HEK293 (cell line): ENCODE results near the gene ANKRD33B.

Experiments
- AEBP2 ChIP-seq: fragments of 450-650 bp; formaldehyde crosslinking; IDR thresholded peaks from 2 replicates; pipeline ENCODE4 v1.5.1; 2016; ENCODE audit warnings: missing biosample characterization, missing genetic modification characterization, borderline replicate concordance
- HIC1 ChIP-seq: fragments of 450-650 bp; formaldehyde crosslinking; IDR thresholded peaks from 2 replicates; pipeline ENCODE4 v1.5.1; 2016; ENCODE audit warnings: missing biosample characterization, missing genetic modification characterization
- HOXC10 ChIP-seq: sonication (generic); formaldehyde crosslinking; IDR thresholded peaks from 2 replicates; pipeline ENCODE4 v1.8.1; 2023; ENCODE audit warnings: mild to moderate bottlenecking, missing genetic modification reagents
- HOXD13 ChIP-seq: sonication (generic); formaldehyde crosslinking; IDR thresholded peaks from 2 replicates; pipeline ENCODE4 v1.8.0; 2022; ENCODE audit warnings: missing genetic modification reagents, borderline replicate concordance
- KLF9 ChIP-seq: fragments of 450-650 bp; formaldehyde crosslinking; IDR thresholded peaks from 2 replicates; pipeline ENCODE4 v1.5.1; 2016; ENCODE audit warnings: missing biosample characterization, missing genetic modification characterization, low read depth
- PRDM1 ChIP-seq: fragments of 450-650 bp; formaldehyde crosslinking; IDR thresholded peaks from 2 replicates; pipeline ENCODE4; 2016; ENCODE audit warnings: missing biosample characterization, missing genetic modification characterization
- SP3 ChIP-seq: fragments of 450-650 bp; formaldehyde crosslinking; IDR thresholded peaks from 2 replicates; pipeline ENCODE4 v1.5.1; 2016; ENCODE audit warnings: missing biosample characterization, missing genetic modification characterization
- WT1 ChIP-seq: fragments of 450-650 bp; formaldehyde crosslinking; IDR thresholded peaks from 2 replicates; pipeline ENCODE4 v1.5.1; 2016; ENCODE audit warnings: missing biosample characterization, missing genetic modification characterization
- ZFP3 ChIP-seq: fragments of 450-650 bp; formaldehyde crosslinking; IDR thresholded peaks from 2 replicates; pipeline ENCODE4 v1.5.1; 2016; ENCODE audit warnings: low read depth, missing biosample characterization, missing genetic modification characterization
- ZFP37 ChIP-seq: fragments of 450-650 bp; formaldehyde crosslinking; IDR thresholded peaks from 2 replicates; pipeline ENCODE4 v1.5.1; 2016; ENCODE audit warnings: missing biosample characterization, missing genetic modification characterization
- ZIC2 ChIP-seq: fragments of 450-650 bp; formaldehyde crosslinking; IDR thresholded peaks from 2 replicates; pipeline ENCODE4 v1.5.1; 2016; ENCODE audit warnings: missing biosample characterization, missing genetic modification characterization
- ZNF140 ChIP-seq: fragments of 450-650 bp; formaldehyde crosslinking; IDR thresholded peaks from 2 replicates; pipeline ENCODE4 v1.5.1; 2016; ENCODE audit warnings: missing biosample characterization, missing genetic modification characterization
- ZNF148 ChIP-seq: fragments of 450-650 bp; formaldehyde crosslinking; IDR thresholded peaks from 2 replicates; pipeline ENCODE4 v1.5.0; 2017; ENCODE audit warnings: missing biosample characterization, missing genetic modification characterization, borderline replicate concordance
- ZNF157 ChIP-seq: fragments of 450-650 bp; formaldehyde crosslinking; IDR thresholded peaks from 2 replicates; pipeline ENCODE4 v1.5.1; 2016; ENCODE audit warnings: missing biosample characterization, missing genetic modification characterization
- ZNF169 ChIP-seq: fragments of 450-650 bp; formaldehyde crosslinking; IDR thresholded peaks from 2 replicates; pipeline ENCODE4 v1.5.1; 2016; ENCODE audit warnings: missing biosample characterization, missing genetic modification characterization
- ZNF19 ChIP-seq: fragments of 450-650 bp; formaldehyde crosslinking; IDR thresholded peaks from 2 replicates; pipeline ENCODE4; 2016; ENCODE audit warnings: missing biosample characterization, missing genetic modification characterization, low read depth
- ZNF221 ChIP-seq: fragments of 450-650 bp; formaldehyde crosslinking; IDR thresholded peaks from 2 replicates; pipeline ENCODE4 v1.5.1; 2017; ENCODE audit warnings: missing biosample characterization, missing genetic modification characterization, borderline replicate concordance
- ZNF239 ChIP-seq: fragments of 450-650 bp; formaldehyde crosslinking; IDR thresholded peaks from 2 replicates; pipeline ENCODE4 v1.5.1; 2016; ENCODE audit warnings: missing biosample characterization, missing genetic modification characterization
- ZNF24 ChIP-seq: fragments of 450-650 bp; formaldehyde crosslinking; IDR thresholded peaks from 2 replicates; pipeline ENCODE4 v1.5.1; 2016; ENCODE audit warnings: missing biosample characterization, missing genetic modification characterization
- ZNF266 ChIP-seq: fragments of 450-650 bp; formaldehyde crosslinking; IDR thresholded peaks from 2 replicates; pipeline ENCODE4 v1.5.1; 2016; ENCODE audit warnings: missing biosample characterization, missing genetic modification characterization, low read depth
- ZNF302 ChIP-seq: fragments of 450-650 bp; formaldehyde crosslinking; IDR thresholded peaks from 2 replicates; pipeline ENCODE4 v1.5.1; 2016; ENCODE audit warnings: missing biosample characterization, missing genetic modification characterization, low read depth
- ZNF341 ChIP-seq: fragments of 450-650 bp; formaldehyde crosslinking; IDR thresholded peaks from 2 replicates; pipeline ENCODE4; 2016; ENCODE audit warnings: low read depth, missing biosample characterization, missing genetic modification characterization
- ZNF354C ChIP-seq: fragments of 450-650 bp; formaldehyde crosslinking; IDR thresholded peaks from 2 replicates; pipeline ENCODE4 v1.5.1; 2016; ENCODE audit warnings: missing biosample characterization, missing genetic modification characterization, low read depth, borderline replicate concordance
- ZNF404 ChIP-seq: fragments of 450-650 bp; formaldehyde crosslinking; IDR thresholded peaks from 2 replicates; pipeline ENCODE4 v1.5.1; 2017; ENCODE audit warnings: missing biosample characterization, missing genetic modification characterization
- ZNF600 ChIP-seq: fragments of 450-650 bp; formaldehyde crosslinking; IDR thresholded peaks from 2 replicates; pipeline ENCODE4 v1.5.1; 2016; ENCODE audit warnings: missing biosample characterization, missing genetic modification characterization
- ZNF654 ChIP-seq: fragments of 450-650 bp; formaldehyde crosslinking; IDR thresholded peaks from 2 replicates; pipeline ENCODE4 v1.5.1; 2016; ENCODE audit warnings: low read depth, missing biosample characterization, missing genetic modification characterization
- ZNF660 ChIP-seq: fragments of 450-650 bp; IDR thresholded peaks from 2 replicates; pipeline ENCODE4 v1.5.1; 2018; ENCODE audit warnings: missing biosample characterization, mild to moderate bottlenecking, missing genetic modification characterization
- ZNF830 ChIP-seq: fragments of 450-650 bp; IDR thresholded peaks from 2 replicates; pipeline ENCODE4 v1.5.0; 2018; ENCODE audit warnings: missing biosample characterization, missing genetic modification characterization, low read depth, mild to moderate bottlenecking, moderate library complexity
- TF ChIP-seq, protein P1 (sequence below): fragments of 450-650 bp; formaldehyde crosslinking; IDR thresholded peaks from 2 replicates; pipeline ENCODE4 v1.5.1; 2016; ENCODE audit warnings: missing biosample characterization, missing genetic modification characterization
- TF ChIP-seq, protein P2 (sequence below): fragments of 450-650 bp; formaldehyde crosslinking; IDR thresholded peaks from 2 replicates; pipeline ENCODE4 v1.5.1; 2016; ENCODE audit warnings: missing biosample characterization, missing genetic modification characterization

Gene ANKRD33B

DNA sequence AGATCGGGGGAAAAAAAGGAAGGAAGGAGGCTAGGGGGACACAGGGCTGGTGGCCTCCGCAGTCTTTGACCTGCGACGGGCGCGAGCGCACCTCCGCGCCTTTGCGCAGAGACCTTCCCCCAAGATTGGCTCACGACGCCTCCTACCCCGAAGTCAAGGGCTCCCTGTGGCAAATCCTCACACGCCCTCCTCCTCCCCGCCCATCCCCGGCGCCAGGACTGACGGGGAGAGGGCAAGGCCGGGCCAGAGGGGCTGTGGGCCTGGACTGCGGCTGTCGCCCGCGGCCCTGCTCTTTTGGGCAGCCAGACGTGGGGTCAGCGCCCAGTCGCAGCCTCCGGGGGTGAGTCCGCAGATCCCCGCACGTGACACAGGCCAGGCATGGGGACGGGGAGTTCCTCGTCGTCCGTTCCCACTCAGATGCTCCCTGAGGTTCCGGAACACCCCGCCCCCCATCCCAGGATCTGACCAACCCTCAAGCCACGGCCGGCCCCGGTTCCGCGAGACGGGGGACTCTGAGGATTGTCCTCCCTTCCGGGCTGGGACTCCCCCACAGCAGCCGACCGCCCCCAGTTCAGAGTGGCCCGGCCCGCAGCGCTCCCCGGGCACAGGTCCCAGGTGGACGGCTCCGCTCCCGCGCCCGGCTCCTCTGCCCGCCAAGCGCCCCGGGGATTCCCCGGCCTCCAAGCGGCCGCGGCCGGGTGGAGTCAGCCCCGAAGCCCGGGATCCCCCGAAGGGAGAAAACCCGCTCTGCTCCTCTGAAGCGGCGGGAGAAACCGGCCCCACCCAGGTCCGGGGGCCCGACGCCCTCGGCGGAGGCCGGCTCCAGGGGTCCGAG is 543 bp upstream of the ANKRD33B start (continued):
- TF ChIP-seq ZNF239 (tag by site-specific recombination), result no peak
- no peak for TF ChIP-seq ZNF830 (tag by site-specific recombination)
- no peak for TF ChIP-seq ZNF19
- no peak for TF ChIP-seq ZNF140 (tag by site-specific recombination)
- peak; percentile 94 for TF ChIP-seq ZNF600 (tag by site-specific recombination)
- no peak for TF ChIP-seq ZNF24
- TF ChIP-seq ZIC2 (tag by site-specific recombination), result no peak
- no peak for TF ChIP-seq ZNF302
- TF ChIP-seq SP3 (tag by site-specific recombination), result no peak
- TF ChIP-seq, protein P1, sequence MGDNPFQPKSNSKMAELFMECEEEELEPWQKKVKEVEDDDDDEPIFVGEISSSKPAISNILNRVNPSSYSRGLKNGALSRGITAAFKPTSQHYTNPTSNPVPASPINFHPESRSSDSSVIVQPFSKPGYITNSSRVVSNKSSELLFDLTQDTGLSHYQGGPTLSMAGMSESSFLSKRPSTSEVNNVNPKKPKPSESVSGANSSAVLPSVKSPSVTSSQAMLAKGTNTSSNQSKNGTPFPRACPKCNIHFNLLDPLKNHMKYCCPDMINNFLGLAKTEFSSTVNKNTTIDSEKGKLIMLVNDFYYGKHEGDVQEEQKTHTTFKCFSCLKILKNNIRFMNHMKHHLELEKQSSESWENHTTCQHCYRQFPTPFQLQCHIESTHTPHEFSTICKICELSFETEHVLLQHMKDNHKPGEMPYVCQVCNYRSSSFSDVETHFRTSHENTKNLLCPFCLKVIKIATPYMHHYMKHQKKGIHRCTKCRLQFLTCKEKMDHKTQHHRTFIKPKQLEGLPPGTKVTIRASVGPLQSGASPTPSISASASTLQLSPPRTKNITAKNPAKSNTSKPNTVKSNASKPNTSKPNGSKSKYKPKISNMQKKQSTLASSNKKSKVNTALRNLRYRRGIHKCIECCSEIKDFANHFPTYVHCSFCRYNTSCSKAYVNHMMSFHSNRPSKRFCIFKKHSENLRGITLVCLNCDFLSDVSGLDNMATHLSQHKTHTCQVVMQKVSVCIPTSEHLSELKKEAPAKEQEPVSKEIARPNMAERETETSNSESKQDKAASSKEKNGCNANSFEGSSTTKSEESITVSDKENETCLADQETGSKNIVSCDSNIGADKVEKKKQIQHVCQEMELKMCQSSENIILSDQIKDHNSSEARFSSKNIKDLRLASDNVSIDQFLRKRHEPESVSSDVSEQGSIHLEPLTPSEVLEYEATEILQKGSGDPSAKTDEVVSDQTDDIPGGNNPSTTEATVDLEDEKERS (tag by site-specific recombination), result no peak
- no peak for TF ChIP-seq ZNF354C (tag by site-specific recombination)
- no peak for TF ChIP-seq ZNF148 (tag by site-specific recombination)
- TF ChIP-seq PRDM1 (tag by site-specific recombination), result no peak
- no peak for TF ChIP-seq ZNF266
- no peak for TF ChIP-seq ZNF404 (tag by site-specific recombination)
- no peak for TF ChIP-seq HIC1 (tag by site-specific recombination)
- TF ChIP-seq ZNF169 (tag by site-specific recombination), result no peak
- TF ChIP-seq ZNF157 (tag by site-specific recombination), result no peak
- no peak for TF ChIP-seq AEBP2 (tag by site-specific recombination)
- no peak for TF ChIP-seq ZNF654
- no peak for TF ChIP-seq ZNF660 (tag by site-specific recombination)
- TF ChIP-seq, protein P2, sequence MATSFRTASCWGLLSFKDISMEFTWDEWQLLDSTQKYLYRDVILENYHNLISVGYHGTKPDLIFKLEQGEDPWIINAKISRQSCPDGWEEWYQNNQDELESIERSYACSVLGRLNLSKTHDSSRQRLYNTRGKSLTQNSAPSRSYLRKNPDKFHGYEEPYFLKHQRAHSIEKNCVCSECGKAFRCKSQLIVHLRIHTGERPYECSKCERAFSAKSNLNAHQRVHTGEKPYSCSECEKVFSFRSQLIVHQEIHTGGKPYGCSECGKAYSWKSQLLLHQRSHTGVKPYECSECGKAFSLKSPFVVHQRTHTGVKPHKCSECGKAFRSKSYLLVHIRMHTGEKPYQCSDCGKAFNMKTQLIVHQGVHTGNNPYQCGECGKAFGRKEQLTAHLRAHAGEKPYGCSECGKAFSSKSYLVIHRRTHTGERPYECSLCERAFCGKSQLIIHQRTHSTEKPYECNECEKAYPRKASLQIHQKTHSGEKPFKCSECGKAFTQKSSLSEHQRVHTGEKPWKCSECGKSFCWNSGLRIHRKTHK (tag by site-specific recombination), result no peak
- TF ChIP-seq ZFP3 (tag by site-specific recombination), result no peak
- TF ChIP-seq HOXD13 (CRISPR knock-in tag), result no peak
- no peak for TF ChIP-seq ZFP37
- TF ChIP-seq KLF9, result no peak
- 0 out of 2 replicates have a peak, but pooled peaks have one; percentile 17 for TF ChIP-seq ZNF341 (tag by site-specific recombination)
- TF ChIP-seq HOXC10 (CRISPR knock-in tag), result no peak
- TF ChIP-seq ZNF221, result no peak
- no peak for TF ChIP-seq WT1 (tag by site-specific recombination)
